ENCODE results near the gene PRR5. TPM values are rescaled to one million over a fixed set of nuclear protein-coding genes. Genes with fewer than 3 reads are reported as not detected.

Gene PRR5
- total RNA-seq, 2 experiments from 2014 or later = 0.19 to 1.8 TPM

- BruUV-seq (replicated peaks) = no TSS peak
- ChIA-PET POLR2A (no interaction called here), CTCF (ENCODE audit: unreplicated experiment) (no interaction called here)
- Histone ChIP-seq H3K4me1 (ENCODE audit: insufficient read depth, low read length, poor library complexity, severe bottlenecking) (no peaks in the 10 kb centered on the region), H2AFZ (ENCODE audit: low read length) (no peak overlapping the region), H3K9me2 (ENCODE audit: insufficient read depth, low read length) (no peaks in the 10 kb centered on the region), H3K4me2 (ENCODE audit: low read length) (no peak overlapping the region), H3K9me3 (ENCODE audit: low read length) (no peaks in the 10 kb centered on the region), H3K4me3 (ENCODE audit: low read depth, low read length, poor library complexity, severe bottlenecking) (no peak overlapping the region), H3K27ac (ENCODE audit: low read depth, low read length, poor library complexity, severe bottlenecking) (no peak overlapping the region), H4K20me1 (ENCODE audit: insufficient read depth, low read length) (no peaks in the 10 kb centered on the region), H3K79me2 (ENCODE audit: insufficient read depth, low read depth, low read length) (no peaks in the 10 kb centered on the region), H3K36me3 (ENCODE audit: insufficient read depth, low read length) (no peaks in the 10 kb centered on the region)
- no peak for DNase-seq (ENCODE audit: low spot score)
- intact Hi-C loops (cut with micrococcal nuclease; ENCODE audit: unreplicated experiment) = no loop called here
- TF ChIP-seq EZH2phosphoT487 (IDR thresholded peaks at IDR 0.05; ENCODE audit: borderline replicate concordance, low read depth, low read length) (no peak), CTCF (conservative IDR thresholded peaks at IDR 0.05; ENCODE audit: low read length) (no peak)
Observed at GRCh38 chr22:44764974-44765373, 63.0 kb downstream of the PRR5 start.

- Histone ChIP-seq H3K79me2 (ENCODE audit: insufficient read depth, low read depth, low read length) (no peaks in the 10 kb centered on the region), H2AFZ (ENCODE audit: low read length) (no peak overlapping the region), H3K4me2 (ENCODE audit: low read length) (no peak overlapping the region), H3K27ac (ENCODE audit: low read depth, low read length, poor library complexity, severe bottlenecking) (no peak overlapping the region), H3K9me3 (ENCODE audit: low read length) (no peaks in the 10 kb centered on the region), H3K9me2 (ENCODE audit: insufficient read depth, low read length) (no peaks in the 10 kb centered on the region), H3K36me3 (ENCODE audit: insufficient read depth, low read length) (no peaks in the 10 kb centered on the region), H3K4me3 (ENCODE audit: low read depth, low read length, poor library complexity, severe bottlenecking) (no peak overlapping the region), H4K20me1 (ENCODE audit: insufficient read depth, low read length) (no peaks in the 10 kb centered on the region), H3K4me1 (ENCODE audit: insufficient read depth, low read length, poor library complexity, severe bottlenecking) (no peaks in the 10 kb centered on the region)
- POLR2A ChIA-PET = no interaction called here
- no peak for TF ChIP-seq CTCF (conservative IDR thresholded peaks at IDR 0.05; ENCODE audit: low read length)
- TF ChIP-seq EZH2phosphoT487 (IDR thresholded peaks at IDR 0.05; ENCODE audit: borderline replicate concordance, low read depth, low read length) = no peak
- CTCF ChIA-PET (ENCODE audit: unreplicated experiment) = no interaction called here
- no TSS peak for BruUV-seq (replicated peaks)
- no peak for DNase-seq (ENCODE audit: low spot score)
- intact Hi-C loops (cut with micrococcal nuclease; ENCODE audit: unreplicated experiment) = no loop called here
Observed at GRCh38 chr22:44765571-44766285, 63.7 kb downstream of the PRR5 start.

GRCh38 chr22:44773082-44773481 lies 71.1 kb downstream of the PRR5 start:
- no peaks in the 10 kb centered on the region for H3K9me2 ChIP-seq (ENCODE audit: insufficient read depth, low read length)
- TF ChIP-seq CTCF (conservative IDR thresholded peaks at IDR 0.05; ENCODE audit: low read length) (no peak), EZH2phosphoT487 (IDR thresholded peaks at IDR 0.05; ENCODE audit: borderline replicate concordance, low read depth, low read length) (no peak)
- H3K4me3 ChIP-seq (ENCODE audit: low read depth, low read length, poor library complexity, severe bottlenecking) = no peak overlapping the region
- no peak overlapping the region for H3K4me2 ChIP-seq (ENCODE audit: low read length)
- H3K4me1 ChIP-seq (ENCODE audit: insufficient read depth, low read length, poor library complexity, severe bottlenecking) = no peaks in the 10 kb centered on the region
- BruUV-seq (replicated peaks) = no TSS peak
- POLR2A ChIA-PET = no interaction called here
- intact Hi-C loops (cut with micrococcal nuclease; ENCODE audit: unreplicated experiment) = no loop called here
- H3K9me3 ChIP-seq (ENCODE audit: low read length) = no peaks in the 10 kb centered on the region
- H4K20me1 ChIP-seq (ENCODE audit: insufficient read depth, low read length) = no peaks in the 10 kb centered on the region
- DNase-seq (ENCODE audit: low spot score) = no peak
- H3K27ac ChIP-seq (ENCODE audit: low read depth, low read length, poor library complexity, severe bottlenecking) = no peak overlapping the region
- no peaks in the 10 kb centered on the region for H3K36me3 ChIP-seq (ENCODE audit: insufficient read depth, low read length)
- no peak overlapping the region for H2AFZ ChIP-seq (ENCODE audit: low read length)
- no peaks in the 10 kb centered on the region for H3K79me2 ChIP-seq (ENCODE audit: insufficient read depth, low read depth, low read length)
- CTCF ChIA-PET (ENCODE audit: unreplicated experiment) = no interaction called here
